Fibroblast of skin of right biceps (primary cell): ENCODE measurements around the gene STN1.

Source experiments
- DNase-seq: peaks from one replicate; pipeline ENCODE4 v3.0.0-alpha.2; 2013

STN1 gene

GRCh38 chr10:103839872-103840739, 77.9 kb downstream of the STN1 start:
- no peak for DNase-seq

DNA sequence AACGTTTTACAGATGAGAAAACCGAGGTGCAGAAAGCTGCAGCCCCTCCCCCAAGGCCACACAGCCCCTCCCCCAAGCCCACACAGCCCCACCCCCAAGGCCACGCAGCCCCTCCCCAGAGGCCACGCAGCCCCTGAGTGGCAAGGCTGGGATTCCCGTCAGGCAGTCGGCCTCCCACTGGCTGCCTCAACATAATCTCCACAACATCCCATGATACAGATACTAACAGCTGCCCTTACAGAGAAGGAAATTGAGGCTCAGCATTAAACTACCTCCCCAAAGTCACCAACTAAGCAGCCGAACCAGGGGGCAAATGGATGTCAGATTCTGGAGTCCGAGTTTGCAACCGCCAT, 78.5 kb downstream of the STN1 start:
- no peak for DNase-seq

DNA sequence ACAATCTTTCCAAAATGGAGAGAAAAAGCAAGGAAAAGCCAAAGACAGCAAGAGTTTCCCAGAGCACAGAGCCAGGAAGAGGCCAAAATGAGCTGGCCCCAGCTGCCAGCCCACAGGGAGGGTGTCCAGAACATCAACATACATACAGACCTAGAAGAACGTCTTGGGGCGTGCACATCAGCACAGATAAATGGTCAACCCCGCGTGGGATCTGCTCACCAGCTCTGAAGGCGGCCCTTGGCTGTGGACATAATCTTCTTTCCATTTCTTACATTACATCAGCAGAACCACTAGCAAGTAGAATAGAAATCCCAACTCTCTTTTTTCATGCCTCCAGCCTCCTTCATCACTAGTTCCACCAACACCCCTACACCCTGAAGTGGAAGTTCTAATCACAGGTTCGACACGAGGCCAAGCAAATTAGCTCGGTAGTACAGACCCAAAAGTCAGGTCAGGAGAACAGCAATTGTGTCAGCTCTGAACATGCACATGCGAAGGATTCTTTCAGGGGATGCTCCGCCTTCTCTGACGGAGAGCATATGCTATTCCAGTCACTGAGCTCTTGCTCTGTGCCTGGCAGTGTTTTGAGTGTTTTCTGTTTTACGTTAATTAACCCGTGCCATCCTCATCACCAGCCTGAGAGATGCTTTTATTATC, 79.0 kb downstream of the STN1 start:
- DNase-seq = no peak

DNA sequence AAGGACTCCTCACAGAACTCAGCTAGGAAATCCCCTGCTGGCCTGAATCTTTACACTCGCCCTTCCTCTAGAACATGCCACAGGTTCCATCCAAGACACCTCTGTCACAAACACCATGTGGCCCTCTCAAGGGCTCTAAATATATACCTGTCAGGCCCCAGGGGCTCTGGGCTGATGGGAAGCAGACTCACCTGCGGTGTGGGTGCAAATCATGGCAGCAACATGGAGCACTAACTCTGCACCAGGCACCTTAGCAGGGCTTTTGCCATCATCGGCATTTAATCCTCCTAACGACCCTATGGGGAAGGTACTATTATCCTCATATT, 80.0 kb downstream of the STN1 start:
- DNase-seq = no peak

DNA sequence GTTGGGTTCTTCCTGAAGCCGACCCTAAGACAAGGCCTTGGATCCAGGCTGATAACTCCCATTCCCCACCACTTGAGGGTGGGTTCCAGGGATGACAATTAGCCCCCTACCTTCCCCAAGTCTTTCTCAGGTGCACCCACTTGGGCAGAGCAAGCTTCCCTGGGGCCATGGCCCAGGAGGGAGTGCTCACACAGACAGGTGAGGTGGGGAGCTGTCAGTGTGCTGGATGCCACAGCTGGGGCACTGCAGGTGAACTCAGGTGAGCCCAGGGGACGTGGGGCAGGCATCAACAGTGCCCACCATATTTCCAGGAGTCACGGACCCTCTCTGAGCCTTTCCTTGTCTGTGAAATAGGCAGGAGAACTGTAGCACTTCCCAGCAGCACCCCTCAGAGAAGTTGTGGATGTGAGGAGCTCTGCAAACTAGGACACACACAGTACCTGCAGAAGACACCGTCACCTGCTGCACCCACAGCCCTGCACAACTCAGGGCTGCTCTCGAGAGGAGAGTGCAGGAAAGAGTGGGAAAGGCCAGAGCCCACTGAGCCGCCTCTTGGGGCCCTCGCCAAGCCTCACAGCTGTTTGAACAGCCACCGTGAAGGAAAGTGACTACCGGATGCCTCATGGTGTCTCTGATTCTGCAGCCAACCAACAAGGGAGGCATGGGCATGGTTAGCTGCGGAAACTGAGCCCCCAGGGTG, 80.5 kb downstream of the STN1 start:
- no peak for DNase-seq

DNA sequence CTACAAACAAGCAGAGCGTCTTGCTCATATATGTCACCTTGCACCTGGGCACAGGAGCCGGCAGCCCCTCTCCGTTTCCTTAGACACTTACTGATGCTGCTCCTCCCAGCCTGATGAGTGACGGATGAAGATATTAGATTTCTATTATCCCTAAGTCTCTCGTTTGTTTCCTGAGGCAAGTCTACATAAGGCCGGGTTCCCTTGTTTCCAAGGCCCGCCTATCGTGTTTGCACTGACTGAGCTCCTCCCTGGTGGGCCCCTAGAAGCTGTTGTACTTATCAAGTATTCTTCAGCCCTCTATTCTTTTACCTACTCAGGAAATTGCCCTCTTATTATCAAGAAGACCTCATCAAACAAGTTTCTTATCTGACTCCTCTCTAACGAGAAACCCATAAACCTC, 81.1 kb downstream of the STN1 start:
- DNase-seq = no peak

DNA sequence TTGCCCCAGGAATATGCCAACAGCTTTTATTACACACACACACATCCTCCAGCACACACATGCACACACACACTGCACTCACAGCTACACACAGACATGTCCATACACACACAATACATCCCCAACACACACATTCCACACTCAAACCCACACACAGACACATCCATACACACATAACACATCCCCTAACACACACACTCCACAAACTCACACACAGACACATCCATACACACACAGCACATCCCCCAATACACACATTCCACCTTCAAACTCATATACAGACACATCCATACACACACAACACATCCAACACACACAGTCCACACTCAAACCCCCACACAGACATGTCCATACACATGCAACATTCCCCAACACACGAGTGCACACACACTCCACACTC, 81.7 kb downstream of the STN1 start:
- DNase-seq = no peak

GRCh38 chr10:103835096-103836050, 82.6 kb downstream of the STN1 start:
- DNase-seq = peak; percentile 54

DNA sequence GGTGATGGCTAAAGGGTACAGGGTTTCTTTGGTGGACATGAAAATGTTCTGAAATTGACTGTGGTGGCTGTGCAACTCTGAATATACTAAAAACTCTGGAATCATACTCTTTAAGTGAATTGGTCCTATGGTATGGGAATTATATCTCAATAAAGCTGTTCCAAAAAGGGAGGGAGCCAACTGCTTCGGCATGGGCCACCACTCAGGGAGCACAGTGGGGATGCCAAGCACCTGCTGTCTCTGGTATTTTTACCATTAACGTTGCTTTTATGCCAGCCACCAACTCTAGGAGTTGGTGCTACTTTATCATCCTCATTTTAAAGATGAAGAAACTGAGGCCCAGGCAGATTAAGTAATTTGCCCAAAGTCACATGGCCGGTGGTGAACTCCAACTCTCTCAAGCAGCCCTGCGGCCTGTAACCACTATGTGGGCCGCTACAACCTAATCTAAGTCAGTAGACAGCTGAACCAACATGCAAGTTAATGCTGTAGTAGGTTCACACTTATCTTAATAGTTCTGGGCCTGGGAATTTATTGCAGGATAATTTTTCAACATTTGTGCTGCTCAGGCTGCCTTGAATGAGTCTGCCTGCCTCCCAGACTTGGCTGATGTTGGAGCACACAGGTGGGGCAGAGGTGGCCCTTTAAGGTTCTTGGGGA, 83.4 kb downstream of the STN1 start:
- no peak for DNase-seq

DNA sequence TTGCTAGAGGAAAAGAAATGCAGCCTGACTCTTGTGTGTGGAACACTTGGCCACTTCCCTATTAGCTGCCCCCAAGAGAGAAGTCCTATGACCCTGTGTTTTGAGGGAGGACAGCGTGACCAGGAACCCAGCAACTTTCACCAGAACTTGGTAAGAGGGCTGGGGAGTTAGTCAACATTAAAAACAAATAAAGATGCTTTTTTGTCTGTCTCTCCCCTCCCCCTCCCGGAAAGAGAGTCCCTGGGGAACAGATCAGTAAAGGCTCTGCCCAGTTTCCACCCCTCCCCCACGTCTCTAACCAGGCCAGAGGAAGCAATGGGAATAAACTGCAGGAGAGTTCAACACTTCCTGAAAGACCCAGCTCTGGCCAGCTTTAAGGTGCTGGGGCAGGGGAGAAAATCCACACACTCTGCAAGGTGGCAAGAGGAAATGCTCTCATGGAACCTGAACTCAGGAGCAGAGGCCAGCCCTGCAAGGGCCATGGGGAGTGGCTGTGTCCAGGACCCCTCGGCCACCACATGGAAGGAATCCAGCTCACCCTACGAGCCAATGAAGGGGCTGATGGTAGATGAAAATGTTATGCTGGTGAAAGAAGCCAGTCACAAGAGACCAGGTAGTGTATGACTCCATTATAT, 84.1 kb downstream of the STN1 start:
- peak; percentile 51 for DNase-seq

- no peak for DNase-seq
These were observed 85.2 kb downstream of the STN1 start for GRCh38 chr10:103832806-103833205.
